ENCODE results near the gene PADI6.
"Not testable (repeated sequence)": the region's sequence is repeated elsewhere in the genome, so short reads cannot be mapped to it uniquely, and the experiment has no call there.

Gene PADI6

DNA sequence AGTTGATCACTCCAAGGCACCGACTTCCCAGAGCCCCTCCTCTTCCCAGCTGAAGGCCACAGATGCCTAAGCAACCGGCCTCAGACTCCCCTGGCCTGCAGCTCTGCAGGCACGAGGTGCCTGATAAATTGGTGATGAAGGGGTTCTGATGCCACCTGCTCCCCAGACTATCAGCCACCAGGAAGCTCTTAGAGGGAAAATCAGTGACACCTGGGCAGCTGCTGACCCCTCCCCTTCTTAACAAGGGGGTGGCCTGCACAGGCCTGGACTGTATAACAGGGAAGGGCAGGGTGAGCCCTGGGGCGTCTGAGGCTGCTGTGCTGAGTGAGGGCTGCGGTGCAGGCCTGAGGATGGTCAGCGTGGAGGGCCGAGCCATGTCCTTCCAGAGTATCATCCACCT is at the start of gene PADI6:
PADI6 (plus strand) TSS at position 301 of the 400 bp plus-strand sequence; CDS start at position 351, 50 bp downstream.
- DNase-seq, result no peak

DNA sequence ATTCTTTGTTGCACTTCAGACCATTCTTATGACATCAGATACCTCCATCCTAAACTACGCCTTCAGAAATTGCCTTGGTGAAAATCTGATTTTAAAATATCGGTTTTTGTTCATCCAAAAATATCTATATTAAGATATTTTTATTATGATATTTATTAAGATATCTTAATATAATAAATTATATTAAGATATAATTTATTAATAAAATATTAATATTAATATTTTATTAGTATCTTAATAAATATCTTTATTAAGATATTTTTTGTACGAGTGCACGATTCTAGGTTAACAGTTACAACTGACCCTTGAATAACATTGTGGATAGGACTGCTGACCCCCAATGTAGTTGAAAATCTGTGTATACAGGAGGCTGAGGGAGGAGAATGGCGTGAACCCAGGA is 43.1 kb upstream of the PADI6 start:
- no peak for DNase-seq

GRCh38 chr1:17329610-17330009 is 42.4 kb upstream of the PADI6 start:
- DNase-seq, result no peak

- DNase-seq, result no peak
These were observed 41.1 kb upstream of the PADI6 start for GRCh38 chr1:17330856-17331255.

DNA sequence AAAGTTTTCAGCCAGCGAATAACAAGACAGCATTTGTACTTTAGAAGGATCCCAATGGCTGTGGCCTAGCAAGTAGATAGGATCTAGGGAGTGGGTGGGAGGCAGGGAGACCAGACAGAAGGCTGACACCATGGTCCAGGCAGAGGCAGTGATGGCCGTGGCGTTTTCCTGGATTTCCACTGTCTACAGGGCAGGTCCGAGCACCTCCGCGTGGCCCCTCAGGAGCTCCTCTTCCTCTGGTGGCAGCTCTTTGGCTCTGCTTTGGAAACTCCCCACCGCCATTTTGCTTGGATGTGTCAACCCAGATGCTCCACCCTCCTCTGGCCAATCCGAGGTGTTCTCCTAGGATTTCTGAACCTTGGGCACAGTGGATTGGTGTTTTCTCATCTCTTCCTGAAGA is 38.9 kb upstream of the PADI6 start:
- DNase-seq, result no peak

DNA sequence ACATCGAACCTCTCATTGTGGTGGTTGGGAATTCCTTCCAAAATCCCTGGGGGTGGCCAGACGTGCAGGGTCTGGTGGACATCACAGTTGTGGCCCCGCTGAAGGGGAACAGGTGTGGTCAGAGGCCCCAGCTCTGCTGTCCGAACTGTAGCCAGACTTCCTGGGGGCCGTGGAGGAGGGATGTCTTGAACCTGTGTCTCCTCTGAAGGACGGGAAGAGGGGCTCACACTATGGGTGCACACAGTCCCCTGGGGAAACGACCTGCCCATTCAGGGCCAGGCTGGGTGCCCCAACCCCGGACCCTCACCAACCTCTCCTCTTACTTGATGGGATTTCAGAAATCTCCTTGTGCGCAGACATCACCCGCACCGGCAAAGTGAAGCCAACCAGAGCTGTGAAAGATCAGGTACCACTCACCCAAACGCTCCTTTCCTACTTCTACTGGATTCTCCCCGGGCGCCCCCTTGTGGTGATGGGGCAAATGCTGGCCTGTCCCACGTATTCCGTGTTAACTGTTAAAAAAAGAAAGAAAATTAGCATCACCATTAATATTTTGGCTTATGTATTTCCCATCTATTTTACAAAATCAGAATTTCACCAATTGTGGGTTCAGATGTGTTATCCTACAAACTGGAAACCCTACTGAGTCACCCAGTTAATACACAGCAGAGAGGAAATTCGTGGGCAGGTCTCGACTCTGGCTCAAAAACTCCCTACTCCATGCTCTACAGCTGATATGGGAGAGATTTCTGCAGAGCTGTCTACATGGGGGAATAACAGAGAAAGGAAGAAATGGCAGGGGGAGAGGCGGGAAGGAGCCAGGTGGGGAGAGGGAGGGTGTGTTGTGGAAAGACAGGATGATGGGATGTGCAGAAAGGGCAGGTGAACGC is 35.9 kb upstream of the PADI6 start:
- DNase-seq, result peak; percentile 43

DNA sequence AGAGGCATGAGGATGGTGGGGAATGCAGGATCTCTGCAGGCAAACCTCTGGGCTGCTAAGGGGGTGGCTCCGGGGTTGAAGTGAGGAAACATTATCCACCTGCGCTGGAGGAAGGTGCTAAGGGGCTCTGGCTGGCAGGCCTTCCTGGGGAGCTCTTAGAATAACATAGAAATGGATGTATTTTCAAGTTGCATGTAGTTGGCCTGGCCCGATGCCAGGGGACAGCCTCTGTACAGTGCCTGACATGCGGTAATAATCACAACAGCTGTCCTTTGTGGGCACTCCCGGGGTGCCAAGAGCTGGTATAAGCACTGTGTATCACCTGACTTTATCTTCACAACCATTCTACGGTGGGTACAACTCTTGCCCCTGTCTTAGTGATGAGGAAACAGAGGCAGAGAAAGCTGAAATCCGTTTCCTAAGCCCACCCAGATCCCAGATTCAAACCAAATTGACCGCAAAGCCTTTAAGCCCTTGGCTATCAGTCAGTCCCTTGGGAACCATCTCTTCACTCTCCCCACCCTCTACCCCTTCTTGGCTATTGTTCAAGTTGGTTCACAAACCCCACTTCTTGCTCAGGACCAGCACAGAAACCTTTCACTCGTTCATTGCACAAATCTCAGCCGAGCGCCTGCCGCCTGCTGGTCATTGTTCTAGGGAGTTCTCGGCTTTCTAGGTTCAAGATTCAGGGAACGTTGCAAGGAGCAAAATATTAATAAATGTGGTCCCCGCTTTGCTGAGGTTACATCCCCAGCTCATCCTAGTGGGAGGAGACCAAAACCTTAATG is 33.1 kb upstream of the PADI6 start:
- no peak for DNase-seq

DNA sequence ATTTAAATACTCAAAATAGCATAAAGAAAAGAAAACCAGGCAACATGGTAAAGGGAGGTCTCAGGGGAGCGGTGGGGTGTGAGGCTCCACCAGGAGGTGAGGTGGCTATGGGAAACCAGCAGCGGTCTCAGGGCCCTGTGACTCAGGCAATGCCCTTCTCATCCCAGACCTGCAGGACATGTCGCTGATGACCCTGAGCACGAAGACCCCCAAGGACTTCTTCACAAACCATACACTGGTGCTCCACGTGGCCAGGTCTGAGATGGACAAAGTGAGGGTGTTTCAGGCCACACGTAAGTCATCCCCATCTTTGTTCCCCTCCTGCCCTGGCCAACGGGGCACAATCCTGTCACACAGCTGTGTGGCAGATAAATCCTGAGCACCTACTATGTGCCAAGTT is 32.5 kb upstream of the PADI6 start:
- DNase-seq, result no peak

GRCh38 chr1:17340358-17340757 is 31.6 kb upstream of the PADI6 start:
- DNase-seq, result no peak

- DNase-seq, result no peak
These were observed 30.0 kb upstream of the PADI6 start for GRCh38 chr1:17342014-17342441.

GRCh38 chr1:17345506-17345905 is 26.5 kb upstream of the PADI6 start:
- DNase-seq, result not testable (repeated sequence)

- DNase-seq, result no peak
These were observed 25.8 kb upstream of the PADI6 start for GRCh38 chr1:17346046-17346789.

DNA sequence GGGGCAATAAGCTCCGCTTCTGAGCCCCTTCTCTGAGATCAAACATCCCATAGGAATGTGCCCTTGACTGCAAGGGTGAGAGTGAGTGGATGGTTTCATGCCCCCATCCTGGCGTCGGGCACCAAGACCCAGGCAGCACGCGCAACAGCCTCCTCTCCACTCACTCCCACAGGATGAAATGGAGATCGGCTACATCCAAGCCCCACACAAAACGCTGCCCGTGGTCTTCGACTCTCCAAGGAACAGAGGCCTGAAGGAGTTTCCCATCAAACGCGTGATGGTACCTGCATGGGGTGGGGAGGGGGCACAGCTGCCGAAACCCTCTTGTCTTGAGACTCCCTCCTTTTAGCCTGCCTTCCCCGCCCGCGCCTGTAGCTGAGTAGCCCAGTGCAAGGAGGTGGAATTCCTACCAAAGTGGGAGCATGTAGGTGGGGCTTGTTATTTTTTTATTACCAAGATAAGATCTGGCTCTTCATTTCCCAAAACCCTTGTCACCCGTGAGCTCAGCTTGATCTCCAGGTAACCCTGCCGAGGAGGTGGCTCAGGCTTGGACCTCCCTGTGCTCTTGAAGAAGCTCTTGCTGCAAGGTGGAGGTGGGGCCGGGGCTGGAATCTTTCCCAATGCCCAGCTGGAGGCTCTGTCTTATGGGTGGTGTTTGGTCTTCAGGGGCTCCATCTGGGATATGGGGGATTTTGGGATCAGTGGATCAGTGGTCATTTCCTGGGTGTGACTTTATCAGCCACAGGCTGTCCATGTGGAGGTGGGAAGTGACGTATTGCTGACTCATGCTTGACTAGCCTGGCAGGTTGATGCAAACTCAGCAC is 24.0 kb upstream of the PADI6 start:
- no peak for DNase-seq

DNA sequence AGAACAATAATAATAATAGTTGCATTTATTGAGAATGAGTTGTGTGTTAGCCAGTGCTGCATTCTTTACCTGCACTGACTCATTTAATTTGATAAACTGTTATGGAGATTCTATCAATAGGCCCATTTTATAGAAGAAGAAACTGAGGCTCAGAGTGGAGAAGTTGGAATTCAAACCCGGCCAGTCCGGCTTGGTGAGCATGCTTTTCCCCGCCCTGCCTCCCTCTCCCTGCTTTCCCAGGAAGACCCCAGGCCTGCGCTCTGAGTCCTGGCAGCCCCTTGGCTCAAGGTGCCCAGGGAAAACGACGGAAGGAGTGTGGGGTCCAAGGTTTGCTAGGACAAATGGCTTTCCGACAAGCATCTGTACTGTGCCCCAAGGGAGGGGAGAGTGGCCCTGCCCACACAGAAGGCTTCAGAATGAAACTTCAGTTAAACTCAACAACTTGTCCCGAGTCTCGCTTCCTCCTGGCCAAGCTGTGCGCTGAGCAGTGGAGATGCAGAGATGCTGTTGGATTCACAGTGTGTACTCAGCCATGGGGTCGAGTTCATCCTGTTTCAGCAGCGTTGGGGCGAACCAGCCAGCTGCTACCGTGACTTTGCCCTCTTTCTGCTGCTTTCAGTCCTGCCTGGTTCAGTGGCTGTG is 23.3 kb upstream of the PADI6 start:
- no peak for DNase-seq

- DNase-seq, result no peak
These were observed 21.9 kb upstream of the PADI6 start for GRCh38 chr1:17350083-17350482.

GRCh38 chr1:17350928-17351446 is 21.0 kb upstream of the PADI6 start:
- DNase-seq, result no peak

DNA sequence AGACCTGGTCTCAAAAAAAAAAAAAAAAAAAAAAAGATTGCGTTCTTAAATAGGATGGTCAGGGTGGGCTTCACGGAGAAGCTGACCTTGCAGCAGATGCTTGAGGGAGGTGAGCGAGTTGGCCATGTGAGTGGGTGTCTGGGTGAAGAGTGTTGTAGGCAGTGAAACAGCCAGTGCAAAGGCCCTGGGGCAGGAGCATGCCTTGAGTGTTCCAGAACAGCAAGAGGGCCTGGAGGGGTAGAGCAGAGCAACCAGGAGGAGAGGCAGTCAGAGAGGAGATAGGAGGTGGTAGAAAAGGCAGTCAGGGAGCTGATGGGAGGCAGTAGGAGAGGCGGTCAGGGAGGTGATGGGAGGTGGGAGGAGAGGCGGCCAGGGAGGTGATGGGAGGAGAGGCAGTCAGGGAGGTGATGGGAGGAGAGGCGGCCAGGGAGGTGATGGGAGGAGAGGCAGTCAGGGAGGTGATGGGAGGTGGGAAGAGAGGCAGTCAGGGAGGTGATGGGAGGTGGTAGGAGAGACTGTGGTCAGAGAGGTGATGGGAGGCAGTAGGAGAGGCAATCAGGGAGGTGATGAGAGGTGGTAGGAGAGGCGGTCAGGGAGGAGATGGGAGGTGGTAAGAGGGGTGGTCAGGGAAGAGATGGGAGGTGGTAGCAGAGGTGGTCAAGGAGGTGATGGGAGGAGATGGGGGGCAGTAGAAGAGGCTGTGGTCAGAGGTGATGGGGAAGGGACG is 20.2 kb upstream of the PADI6 start:
- DNase-seq, result no peak

GRCh38 chr1:17352419-17352909 is 19.5 kb upstream of the PADI6 start:
- DNase-seq, result no peak

DNA sequence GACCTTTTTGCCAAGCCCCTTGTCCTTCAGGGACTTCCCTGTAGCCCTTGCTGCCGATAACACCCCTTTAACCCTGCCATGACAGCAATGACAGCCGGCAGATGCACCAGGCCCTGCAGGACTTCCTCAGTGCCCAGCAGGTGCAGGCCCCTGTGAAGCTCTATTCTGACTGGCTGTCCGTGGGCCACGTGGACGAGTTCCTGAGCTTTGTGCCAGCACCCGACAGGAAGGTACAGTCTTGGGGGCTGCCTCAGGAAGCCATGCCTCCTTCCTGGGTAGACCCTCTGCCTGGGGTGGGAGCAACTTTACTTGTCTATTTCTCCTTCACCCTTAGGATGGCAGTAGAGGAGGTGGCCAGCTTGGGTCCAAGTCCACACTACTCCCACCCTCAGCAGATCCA is 16.1 kb upstream of the PADI6 start:
- no peak for DNase-seq

DNA sequence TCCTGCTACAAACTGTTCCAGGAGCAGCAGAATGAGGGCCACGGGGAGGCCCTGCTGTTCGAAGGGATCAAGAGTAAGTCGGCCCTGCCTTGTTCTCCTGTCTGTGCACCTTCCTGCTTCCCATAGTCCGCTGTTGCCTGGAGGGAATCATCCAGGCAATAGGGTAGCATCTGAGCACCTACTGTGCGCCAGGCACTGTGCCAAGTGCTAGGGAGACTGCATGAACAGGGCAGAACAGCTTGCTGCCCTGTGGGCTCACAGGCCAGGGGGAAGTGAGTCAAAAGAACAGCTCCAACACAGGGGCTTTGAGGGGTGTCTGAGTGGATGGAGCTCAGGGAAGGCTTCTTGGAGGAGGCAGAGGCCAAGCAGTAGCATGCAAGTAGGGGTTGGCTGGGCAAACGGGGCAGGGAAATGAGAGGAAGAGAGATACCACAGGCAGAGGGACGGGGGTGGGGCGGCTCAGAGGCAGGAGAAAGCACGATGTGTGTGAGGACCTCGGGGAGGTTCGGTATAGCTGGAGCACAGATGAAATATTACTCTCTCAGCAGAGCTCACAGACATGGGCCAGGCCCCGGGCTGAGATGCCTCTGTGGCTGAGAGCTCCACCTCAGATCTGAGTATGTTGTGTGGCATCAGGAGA is 15.5 kb upstream of the PADI6 start:
- no peak for DNase-seq

Data from NCI-H1048 (cell line).